IPS-NIHi7 (cell line): ENCODE data around the gene DYNLT2.

ENCODE experiments used
- DNase-seq: peaks from one replicate; pipeline ENCODE4 v3.0.0; 2012; ENCODE audit warnings: mixed read lengths; ENCODE audit errors: extremely low spot score

DYNLT2 gene

DNA sequence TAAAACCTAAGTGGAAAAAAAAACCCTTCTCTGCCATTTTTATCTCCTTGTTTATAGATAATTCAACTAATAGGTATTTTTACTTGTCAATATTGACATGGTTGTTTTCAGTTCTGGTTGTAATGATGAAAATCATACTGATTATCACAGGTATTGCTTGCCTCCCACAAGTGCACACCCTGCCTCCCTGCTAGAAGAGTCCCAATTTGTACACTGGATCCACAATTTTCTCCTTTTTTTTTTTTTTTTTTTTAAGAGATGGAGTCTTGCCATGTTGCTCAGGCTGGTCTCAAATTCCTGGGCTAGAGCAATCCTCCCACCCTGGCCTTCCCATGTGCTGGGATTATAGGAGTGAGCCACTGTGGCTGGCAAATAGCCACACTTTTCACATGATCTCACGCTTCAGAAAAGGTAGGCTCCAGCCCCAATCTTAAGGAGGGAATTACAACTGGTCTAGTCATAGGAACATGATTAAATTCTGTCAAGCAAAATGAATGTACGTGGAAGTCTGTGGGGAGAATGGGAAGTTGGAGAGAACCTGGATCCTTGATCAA is 12.3 kb downstream of the DYNLT2 start:
- no peak for DNase-seq

DNA sequence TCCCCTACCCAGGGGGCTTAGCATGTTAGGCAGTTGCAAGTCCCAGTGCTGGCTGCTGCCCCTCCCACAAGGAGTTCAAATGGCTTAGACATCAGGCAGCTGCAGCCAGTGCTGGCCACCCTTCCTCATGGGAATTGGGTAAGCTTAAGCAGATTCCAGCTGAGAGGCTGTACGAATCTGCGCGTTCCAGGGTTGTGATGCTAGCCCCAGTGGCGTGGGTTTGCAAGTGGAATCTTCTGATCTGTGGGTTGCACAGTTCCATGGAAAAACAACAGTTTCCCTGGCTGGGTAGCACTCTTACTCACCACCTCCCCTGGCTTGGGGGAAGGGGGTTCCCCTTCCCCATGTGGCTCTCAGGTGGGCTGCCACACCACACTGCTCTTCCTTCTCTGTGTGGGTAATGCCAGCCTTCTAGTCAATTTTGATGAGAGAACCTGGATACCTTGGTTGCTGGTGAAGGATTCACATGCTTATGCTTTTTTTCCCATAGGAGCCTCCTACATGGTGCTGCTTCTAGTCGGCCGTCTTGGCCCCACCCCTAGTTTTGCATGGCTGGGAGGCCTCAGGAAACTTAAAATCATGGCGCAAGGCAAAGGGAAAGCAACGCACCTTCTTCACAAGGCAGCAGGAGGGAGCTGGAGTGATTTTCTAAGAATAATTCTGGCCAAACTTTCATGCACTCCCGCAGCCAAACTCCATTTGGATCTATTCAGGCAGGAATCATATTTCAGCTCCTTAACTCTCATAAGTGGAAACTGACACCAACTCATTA is 13.0 kb downstream of the DYNLT2 start:
- no peak for DNase-seq

DNA sequence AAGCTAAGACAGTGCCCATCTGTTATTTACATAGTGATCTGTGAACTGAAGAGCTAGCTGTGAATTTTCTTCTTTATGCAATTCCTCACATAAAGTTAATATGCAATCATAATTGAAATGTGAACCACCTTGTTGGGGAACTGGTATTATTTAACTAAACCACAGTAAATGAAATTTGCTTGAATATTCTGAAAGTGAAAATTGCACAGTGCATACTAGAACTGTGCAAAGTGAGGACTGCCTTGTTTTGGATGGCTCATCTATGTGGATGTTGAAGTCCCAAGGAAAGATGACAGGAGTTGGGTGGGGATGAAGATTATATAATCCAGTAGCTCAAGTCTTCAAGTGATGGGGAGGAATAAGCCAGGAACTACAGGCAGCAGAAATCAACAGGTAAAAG is 21.4 kb downstream of the DYNLT2 start:
- DNase-seq: no peak

DNA sequence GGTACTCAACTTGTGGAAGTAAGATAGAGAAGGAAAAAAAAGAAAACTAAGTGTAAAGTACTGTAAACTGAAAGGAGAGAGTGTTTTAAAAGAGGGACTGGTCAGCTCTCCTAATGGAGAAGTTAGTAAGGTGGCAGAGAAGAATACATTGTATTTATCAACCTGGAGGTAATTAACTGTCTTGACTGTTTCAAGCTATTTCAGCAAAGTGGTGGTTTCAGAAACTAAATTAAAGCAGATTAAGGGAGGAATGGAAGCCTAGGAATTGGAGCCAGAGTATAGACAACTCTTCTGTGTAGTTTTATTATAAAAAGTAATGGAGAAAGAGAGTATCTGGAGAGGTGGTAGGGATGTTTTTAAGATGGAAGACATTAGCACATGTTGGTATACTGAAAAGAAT is 24.4 kb downstream of the DYNLT2 start:
- no peak for DNase-seq

DNA sequence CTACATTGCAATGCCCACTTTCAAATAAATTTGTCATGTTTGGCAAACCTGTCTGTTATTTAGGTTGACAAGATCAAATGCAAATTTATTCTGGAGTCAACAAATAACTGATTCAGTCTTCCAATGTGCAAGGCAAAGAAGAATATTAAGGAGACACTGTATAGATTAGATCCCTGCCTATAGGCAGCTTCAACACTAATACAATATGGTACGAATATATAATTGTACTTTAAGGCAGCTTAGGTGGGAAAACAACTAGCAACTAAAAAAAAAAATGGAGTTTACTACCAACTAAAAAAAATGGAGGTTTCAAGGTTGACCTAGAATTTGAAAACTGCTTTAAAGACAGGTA is 25.3 kb downstream of the DYNLT2 start:
- no peak for DNase-seq

DNA sequence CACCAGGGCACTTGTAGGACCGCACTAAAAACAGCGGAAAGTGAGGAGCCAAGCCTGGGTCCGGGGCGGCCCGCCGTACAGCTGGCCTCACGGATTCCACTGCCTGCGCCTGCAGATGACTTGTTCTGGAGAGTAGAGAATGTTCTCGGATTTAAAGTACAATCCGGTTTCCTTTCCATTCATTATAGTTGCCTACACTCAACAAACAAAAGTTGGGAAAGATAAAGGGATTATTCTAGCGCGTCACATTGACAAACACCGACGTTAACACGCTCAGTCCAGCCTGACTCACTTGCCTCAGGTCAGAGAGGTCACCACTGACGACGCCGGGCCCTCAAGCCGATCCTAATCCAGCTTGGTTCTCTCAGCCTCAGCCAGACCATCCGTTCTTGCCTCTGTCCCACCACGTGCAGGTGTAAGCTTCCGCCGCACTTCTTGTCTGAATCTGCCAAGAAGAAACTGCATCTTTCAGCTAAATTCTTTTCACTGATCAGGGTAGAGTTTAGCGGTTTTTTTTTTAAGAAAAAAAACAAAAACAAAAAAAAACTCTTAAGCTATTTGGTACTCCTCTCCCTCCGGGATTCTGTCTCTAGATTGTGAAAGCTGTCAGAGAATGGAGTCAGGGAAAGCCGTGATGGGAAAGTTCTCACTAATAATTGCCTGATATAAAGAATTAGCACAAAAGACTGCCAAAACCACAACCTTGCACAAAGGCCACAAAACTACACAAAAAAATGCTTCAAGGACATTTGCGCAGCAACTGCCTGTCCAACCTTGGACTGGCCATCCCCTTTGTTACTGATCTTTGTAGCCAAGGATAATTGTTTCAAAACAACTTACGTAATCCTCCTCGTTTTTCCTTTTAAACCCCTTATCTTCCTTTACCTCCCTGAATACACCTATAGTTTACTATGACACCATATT is 26.0 kb downstream of the DYNLT2 start:
- DNase-seq: peak; percentile 78

DNA sequence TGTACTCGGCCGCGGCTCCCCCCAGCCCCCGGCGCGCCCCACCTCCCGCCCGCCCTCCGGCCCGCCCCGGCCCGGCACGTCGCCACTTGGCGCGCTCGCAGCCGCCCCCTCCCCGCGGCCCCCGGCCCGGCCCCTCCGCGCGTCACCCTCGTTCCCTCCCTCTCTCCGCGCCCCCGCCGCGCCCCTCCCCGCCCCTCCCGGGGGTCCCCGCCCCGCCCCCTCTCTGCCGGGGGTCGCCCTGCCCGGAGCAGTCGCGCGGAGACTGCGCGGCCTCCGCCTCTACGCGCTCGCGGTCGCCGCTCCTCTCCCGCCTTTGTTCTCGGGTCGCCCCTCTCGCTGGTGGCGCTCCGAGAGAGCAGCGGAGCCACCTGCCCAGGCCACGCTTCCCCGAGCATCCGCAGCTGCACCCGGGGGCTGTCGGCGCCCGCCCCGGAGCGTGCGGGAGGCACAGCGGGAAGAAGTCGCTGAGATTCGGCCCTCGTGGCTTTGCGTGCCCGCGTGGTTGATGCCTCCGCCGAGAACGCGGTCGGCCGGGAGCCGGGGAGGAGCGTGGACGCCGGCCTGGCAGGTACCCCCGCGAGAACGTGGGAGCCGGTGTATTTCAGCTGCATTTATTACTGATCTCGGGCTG is 26.8 kb downstream of the DYNLT2 start, which contains the start of gene PHF10:
TSS of gene PHF10 (minus strand) at position 7 of the 631 bp plus-strand sequence. CDS start 569 bp downstream, outside the sequence.
- DNase-seq: peak; percentile 87

DNA sequence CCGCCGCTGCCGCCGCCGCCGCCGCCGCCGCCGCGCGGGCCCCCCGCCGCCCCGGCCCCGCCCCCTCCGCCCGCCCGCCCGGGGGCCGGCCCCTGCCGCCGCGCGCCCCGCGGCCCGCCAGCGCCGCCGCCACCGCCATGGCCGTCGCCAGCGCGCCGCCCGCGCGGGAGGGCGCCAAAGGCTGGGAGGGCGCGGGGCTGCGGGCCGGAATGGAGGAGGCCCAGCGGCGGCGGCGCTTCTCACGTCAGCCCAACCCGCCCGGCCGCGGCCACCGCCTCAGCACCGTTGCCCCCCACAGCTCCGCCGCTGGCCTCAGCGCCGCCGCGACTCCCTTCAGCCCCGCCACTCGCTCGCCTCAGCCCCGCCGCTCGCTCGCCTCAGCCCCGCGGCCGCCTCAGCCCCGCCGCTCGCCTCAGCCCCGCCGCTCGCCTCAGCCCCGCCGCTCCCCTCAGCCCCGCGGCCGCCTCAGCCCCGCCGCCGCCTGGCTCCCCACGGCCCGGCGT is 27.3 kb downstream of the DYNLT2 start:
- DNase-seq: peak; percentile 58

DNA sequence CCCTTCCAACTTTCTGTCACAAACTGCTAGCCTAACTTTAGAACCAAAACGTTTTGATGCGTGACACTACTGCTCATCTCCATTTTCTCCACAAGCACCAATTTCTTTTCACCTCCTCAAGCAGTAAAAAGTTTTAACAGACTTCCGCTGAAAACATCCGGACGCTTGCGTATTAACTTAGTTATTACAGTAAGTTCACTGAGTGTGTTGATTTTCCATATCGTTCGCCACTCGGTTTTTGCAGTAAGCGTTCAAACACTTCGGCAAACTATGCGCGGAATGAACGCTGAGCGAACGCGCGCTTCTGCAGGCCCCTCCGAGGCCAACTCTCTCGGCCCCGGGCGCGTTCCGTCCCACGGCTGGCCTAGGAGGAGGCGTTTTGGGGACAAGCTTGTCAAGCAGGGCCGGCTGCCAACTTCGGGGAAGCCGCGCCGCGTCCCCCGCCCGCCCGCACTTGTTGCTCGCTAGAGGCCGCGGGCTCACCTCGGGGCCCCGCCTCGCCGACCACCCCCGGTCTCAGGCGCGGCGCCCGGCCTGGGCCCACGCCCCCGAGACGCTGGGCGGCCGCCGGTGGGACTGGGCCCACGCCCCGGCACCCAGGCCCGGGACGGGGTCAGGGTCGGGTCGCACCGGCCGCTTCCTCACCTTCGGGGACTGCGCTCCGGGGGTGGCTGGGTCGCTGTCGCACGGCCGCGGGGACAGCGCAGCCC is 28.0 kb downstream of the DYNLT2 start:
- DNase-seq: peak; percentile 48

DNA sequence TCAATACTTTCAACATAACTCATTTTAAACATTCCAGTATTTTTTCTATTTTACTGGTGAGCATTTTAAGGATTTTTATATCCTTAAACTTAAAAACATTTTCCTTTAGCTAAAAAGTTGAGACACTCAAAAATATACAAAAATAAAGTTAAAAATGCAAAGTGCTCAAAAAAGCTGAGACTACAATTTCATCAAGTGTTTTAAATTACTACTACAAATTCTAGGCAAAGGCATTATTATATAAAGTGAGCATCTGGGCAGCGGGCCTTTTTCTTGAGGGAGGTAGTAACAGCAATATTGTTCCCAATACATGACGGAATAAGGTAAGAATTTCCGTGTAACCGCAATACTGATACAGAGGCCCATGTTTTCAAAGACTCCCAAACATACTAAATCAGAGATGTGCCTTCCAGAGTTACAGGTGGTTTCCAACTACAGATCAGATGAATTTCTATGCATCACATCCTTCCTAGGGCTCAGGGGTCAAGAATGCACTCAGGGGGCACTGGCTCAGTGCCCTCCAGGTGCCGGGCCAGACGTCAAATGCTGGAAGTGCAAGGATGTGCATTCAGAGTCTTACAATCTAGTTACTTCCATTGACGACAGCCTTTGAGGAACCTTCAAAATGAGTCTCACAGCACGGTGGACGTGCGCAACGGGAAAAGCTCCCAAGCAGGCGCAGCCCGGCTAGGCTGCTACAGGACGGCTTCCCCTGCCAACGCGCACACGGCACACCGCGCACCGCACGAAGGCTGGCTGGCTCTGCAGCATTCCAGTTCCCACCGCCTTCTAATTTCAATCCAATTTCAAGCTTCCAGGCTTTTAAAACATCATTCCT is 28.8 kb downstream of the DYNLT2 start:
- DNase-seq: peak; percentile 41

DNA sequence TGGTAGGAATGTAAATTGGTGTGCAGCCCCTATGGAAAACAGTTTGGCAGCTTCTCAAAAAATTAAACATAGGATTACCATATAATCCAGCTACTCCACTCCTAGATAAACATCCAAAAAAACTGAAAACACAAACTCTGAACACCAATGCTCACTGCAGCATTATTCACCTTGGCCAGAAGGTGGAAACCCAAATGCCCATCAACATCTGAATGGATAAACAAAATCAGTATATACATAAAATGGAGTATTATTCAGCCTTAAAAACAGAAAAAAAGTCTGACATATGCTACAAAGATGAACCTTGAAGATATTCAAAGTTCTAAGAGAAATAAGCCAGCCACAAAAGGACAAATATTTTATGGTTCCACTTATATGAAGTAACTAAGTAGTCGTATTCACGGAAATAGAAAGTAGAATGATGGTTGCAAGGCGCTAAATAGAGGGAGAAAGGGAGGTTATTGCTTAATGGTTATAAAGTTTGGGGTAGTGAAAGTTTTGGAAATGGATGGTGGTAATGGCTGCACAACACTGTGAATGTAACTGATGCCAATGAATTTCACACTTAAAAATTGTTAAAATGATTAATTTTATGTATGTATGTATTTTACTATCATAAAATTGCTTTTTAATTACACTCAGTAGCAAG is 31.0 kb downstream of the DYNLT2 start:
- no peak for DNase-seq

DNA sequence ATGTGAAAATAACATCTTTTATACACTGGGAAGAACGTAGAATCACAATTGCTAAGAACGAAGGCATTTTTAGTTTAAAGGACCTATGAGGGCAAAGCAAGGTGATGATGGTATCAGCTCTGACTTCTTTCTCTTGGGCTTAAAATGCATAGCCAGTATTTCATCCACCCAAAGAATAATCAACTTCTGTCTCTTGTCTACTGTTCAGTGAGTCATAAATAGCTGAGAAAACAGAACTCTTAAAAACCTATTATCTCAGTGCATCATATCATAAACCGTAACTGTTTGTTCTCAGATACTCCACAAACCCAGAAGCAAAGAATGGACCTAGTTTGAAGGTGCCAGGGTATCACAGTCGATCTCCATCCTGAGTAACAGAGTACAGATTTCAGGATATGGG is 32.3 kb downstream of the DYNLT2 start:
- no peak for DNase-seq

DNA sequence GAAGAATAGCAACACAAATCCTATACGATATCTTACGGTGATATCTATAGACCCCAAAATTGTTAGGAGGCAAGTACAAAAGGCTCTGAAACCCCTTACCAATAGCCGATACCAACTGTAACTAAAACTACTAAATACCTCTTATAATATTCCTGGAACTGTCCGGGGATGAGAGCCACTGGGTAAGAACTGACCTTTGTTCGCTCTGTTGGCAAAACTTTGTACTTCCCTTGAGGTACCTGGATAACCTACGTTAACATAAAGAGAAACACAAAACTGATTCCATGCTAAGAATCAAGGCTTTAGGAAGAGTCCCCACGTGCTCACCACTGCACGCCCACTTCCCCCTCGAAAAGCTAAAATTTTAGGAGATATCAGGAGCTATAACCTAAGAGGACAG is 36.8 kb downstream of the DYNLT2 start:
- no peak for DNase-seq

DNA sequence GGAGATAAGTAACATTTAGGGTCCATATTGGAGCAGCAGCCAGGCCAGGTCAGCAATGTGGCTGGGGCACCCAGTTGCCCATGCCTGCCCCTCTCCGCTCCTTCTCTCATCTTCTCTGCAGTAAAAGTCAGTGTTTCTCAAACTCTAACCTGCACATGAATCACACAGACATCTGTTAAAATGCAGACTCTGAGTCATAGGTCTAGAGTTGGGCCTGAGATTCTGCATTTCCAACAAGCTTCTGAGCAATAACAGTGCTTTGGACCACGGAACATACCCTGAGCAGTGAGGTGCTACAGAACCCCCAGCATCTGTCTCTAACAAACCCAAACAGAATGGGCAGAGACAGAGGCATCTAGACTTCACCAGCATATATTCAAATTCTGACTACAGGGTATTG is 37.2 kb downstream of the DYNLT2 start:
- DNase-seq: no peak

DNA sequence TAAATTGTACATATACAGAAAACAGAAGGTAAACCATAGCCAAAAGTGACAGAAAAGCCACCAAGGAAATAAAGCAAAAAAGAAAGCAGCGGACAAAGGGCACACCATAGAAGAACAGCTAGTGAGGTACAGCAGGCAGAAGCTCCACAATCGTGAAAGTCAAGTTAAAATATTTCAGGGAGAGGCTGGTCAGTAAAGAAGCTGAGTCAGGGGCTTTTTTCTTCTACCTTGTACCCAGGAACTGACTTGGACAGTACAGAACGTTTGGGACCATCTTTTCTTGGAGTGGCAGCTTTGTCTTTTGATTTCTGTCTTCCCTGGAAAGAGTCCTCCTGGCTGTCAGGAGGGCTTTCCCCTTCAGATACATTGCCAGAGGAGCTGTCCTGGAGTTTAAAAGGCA is 41.4 kb downstream of the DYNLT2 start:
- DNase-seq: no peak

DNA sequence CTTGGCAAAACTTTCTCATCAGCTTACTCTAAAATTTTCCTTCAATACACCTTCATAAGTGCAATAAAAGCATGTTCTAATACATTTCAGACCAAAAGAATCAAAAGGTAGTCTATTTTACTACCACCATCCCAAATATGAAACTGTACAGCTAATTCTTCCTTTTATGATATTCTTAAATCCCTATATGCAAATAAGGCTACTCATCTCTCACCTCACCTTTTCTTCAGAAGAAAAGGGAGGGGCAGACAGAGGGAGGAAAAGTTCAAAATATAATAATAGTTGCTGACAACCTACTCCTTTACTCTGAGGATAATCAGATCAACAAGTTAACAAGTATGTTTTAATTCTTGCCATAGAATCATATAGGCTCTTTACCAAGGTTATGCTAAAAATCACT is 42.1 kb downstream of the DYNLT2 start:
- no peak for DNase-seq

DNA sequence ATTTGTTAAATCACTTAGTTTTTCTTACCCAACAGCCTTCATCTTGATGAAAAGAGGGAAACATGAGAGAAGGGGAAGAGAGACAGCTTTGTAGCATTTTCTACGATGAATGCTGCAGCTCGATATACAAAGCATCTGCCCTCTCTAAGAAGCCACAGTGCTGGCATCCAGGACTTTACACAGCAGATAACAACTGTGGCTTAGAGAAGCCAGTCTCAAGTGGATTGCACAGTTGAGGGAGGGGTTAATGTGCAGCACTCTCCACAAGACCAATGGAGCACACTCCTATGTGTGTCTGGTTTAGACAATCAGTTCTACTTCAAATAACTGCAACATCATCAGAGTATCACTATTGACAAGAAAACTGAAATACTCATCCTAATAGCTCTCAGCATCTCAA is 43.6 kb downstream of the DYNLT2 start:
- no peak for DNase-seq

DNA sequence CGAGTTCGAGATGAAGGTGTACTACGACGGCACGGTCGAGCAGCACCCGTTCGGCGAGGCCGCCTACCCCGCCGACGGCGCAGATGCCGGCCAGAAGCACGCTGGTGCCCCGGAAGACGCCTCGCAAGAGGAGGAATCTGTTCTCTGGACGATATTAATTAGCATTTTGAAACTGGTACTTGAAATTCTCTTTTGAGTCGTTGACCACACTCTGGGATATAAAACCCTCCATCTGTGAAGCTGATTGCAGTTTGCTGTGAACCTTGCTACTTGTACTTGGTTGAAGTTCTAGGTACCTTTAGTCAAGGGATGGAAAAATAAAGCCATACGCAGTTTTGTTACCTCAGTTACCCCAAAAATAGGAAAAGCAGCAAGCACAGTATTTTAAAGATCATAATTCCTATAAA is 48.5 kb downstream of the DYNLT2 start:
- no peak for DNase-seq

DNA sequence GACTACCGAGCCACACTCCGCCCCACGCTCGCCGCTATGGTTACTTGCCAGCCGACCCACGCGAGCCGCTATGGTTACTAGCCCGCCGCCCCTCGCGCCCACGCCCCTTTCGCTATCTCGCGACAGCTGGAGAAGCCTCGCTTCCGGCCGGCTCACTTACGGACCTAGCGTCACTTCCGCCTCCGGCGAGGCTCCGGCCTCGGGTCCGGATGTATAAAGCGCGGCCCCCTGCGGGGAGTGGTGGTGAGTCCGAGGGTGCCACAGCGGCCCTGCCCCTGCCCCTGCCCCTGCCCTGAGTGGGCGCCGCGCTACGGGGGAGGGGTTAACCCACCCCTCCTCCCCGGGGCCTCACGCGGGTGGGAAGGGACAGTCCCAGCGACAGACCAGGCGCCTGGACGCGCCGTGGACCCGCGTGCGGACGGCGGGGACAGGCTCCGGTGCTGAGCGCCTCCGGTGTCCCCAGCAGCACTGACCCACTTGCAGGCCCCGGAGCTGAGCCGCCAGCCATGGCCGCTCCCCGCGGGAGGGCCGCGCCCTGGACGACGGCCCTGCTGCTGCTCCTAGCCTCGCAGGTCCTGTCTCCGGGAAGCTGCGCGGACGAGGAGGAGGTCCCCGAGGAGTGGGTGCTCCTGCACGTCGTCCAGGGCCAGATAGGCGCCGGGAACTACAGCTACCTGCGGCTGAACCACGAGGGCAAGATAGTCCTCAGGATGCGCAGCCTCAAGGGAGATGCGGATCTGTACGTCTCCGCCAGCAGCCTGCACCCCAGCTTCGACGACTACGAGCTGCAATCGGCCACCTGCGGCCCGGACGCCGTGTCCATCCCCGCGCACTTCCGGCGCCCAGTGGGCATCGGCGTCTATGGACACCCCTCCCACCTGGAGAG is 49.2 kb downstream of the DYNLT2 start, which contains the start of the genes C6orf120 and WDR27:
TSS of gene C6orf120 (plus strand) at position 173 of the 886 bp plus-strand sequence. CDS start at position 507, 334 bp downstream.
TSS of gene WDR27 (minus strand) at position 76 of the 886 bp plus-strand sequence. CDS start 13,024 bp downstream, outside the sequence.
- peak; percentile 93 for DNase-seq
